Measurements from ENCODE around the gene ZSCAN5B. TPM values are rescaled to one million over a fixed set of nuclear protein-coding genes. Genes with fewer than 3 reads are reported as not detected.
A peak's percentile ranks its signal among the peaks of the same experiment; 100 is the strongest.

ZSCAN5B gene
- total RNA-seq, 2 donors from 2014 or later, result 1.9 TPM; not detected in 1

GRCh38 chr19:56146904-56147303, 50.7 kb downstream of the ZSCAN5B start:
- TF ChIP-seq CTCF (IDR thresholded peaks at IDR 0.05) (no peak), POLR2A (IDR thresholded peaks at IDR 0.05) (no peak), POLR2AphosphoS5 (IDR thresholded peaks at IDR 0.05) (no peak)
- Histone ChIP-seq H3K4me3 (no peak overlapping the region), H3K4me1 (replicated peaks) (peaks cover 17% of the 10 kb centered on the region), H3K36me3 (no peaks in the 10 kb centered on the region), H3K9me3 (no peaks in the 10 kb centered on the region), H3K27ac (no peak overlapping the region), H3K27me3 (replicated peaks; ENCODE audit: insufficient read depth) (no peaks in the 10 kb centered on the region)
- DNase-seq (ENCODE audit: low spot score), result no peak
- intact Hi-C loops (cut with DNase I), result no loop called here
- WGBS, result 93% methylated on average over 26 of the region's 31 CpGs

GRCh38 chr19:56145698-56146097, 51.9 kb downstream of the ZSCAN5B start:
- intact Hi-C loops (cut with DNase I), result no loop called here
- TF ChIP-seq CTCF (IDR thresholded peaks at IDR 0.05), result no peak
- no peak for TF ChIP-seq POLR2A (IDR thresholded peaks at IDR 0.05)
- TF ChIP-seq POLR2AphosphoS5 (IDR thresholded peaks at IDR 0.05), result no peak
- H3K4me1 ChIP-seq (replicated peaks), result peaks cover 19% of the 10 kb centered on the region

GRCh38 chr19:56144831-56145230, 52.8 kb downstream of the ZSCAN5B start:
- H3K4me1 ChIP-seq (replicated peaks), result peaks cover 19% of the 10 kb centered on the region
- no peak for TF ChIP-seq POLR2AphosphoS5 (IDR thresholded peaks at IDR 0.05)
- TF ChIP-seq CTCF (IDR thresholded peaks at IDR 0.05), result no peak
- H3K36me3 ChIP-seq, result no peaks in the 10 kb centered on the region
- H3K9me3 ChIP-seq, result no peaks in the 10 kb centered on the region
- H3K27me3 ChIP-seq (replicated peaks; ENCODE audit: insufficient read depth), result no peaks in the 10 kb centered on the region
- H3K4me3 ChIP-seq, result no peak overlapping the region
- no peak for DNase-seq (ENCODE audit: low spot score)
- intact Hi-C loops (cut with DNase I), result no loop called here
- no peak overlapping the region for H3K27ac ChIP-seq
- 92% methylated on average over 12 of the region's 12 CpGs for WGBS

More at GRCh38 chr19:56145698-56146097, 51.9 kb downstream of the ZSCAN5B start:
- DNase-seq (ENCODE audit: low spot score), result no peak
- no peaks in the 10 kb centered on the region for H3K27me3 ChIP-seq (replicated peaks; ENCODE audit: insufficient read depth)
- peak overlapping the region in 1 of 2 donors; percentile 30 for H3K27ac ChIP-seq
- H3K36me3 ChIP-seq, result no peaks in the 10 kb centered on the region
- 86% methylated on average over 10 of the region's 10 CpGs for WGBS
- H3K9me3 ChIP-seq, result no peaks in the 10 kb centered on the region
- H3K4me3 ChIP-seq, result no peak overlapping the region

- no peak overlapping the region for H3K27ac ChIP-seq
- no peaks in the 10 kb centered on the region for H3K27me3 ChIP-seq (replicated peaks; ENCODE audit: insufficient read depth)
- no peaks in the 10 kb centered on the region for H3K36me3 ChIP-seq
- intact Hi-C loops (cut with DNase I), result no loop called here
- 57% methylated on average over 6 of the region's 6 CpGs for WGBS
- peaks cover 19% of the 10 kb centered on the region for H3K4me1 ChIP-seq (replicated peaks)
- no peak for DNase-seq (ENCODE audit: low spot score)
- no peaks in the 10 kb centered on the region for H3K9me3 ChIP-seq
- H3K4me3 ChIP-seq, result no peak overlapping the region
- TF ChIP-seq POLR2AphosphoS5 (IDR thresholded peaks at IDR 0.05), result no peak
- no peak for TF ChIP-seq CTCF (IDR thresholded peaks at IDR 0.05)
- TF ChIP-seq POLR2A (IDR thresholded peaks at IDR 0.05), result no peak
Observed at GRCh38 chr19:56144376-56144775, 53.2 kb downstream of the ZSCAN5B start.

- 77% methylated on average over 4 of the region's 4 CpGs for WGBS
- intact Hi-C loops (cut with DNase I), result no loop called here
- no peak for DNase-seq (ENCODE audit: low spot score)
Observed at GRCh38 chr19:56142897-56143434, 54.6 kb downstream of the ZSCAN5B start.

More at GRCh38 chr19:56142897-56143434, 54.6 kb downstream of the ZSCAN5B start:
- peak overlapping the region; percentile 91 to 96 for H3K27ac ChIP-seq
- no peak for TF ChIP-seq POLR2AphosphoS5 (IDR thresholded peaks at IDR 0.05)
- TF ChIP-seq POLR2A (IDR thresholded peaks at IDR 0.05), result no peak
- no peak for TF ChIP-seq CTCF (IDR thresholded peaks at IDR 0.05)
- H3K36me3 ChIP-seq, result no peaks in the 10 kb centered on the region
- peak overlapping the region in 1 of 2 donors; percentile 57 for H3K4me3 ChIP-seq
- no peaks in the 10 kb centered on the region for H3K27me3 ChIP-seq (replicated peaks; ENCODE audit: insufficient read depth)
- no peaks in the 10 kb centered on the region for H3K9me3 ChIP-seq
- peaks cover 19% of the 10 kb centered on the region for H3K4me1 ChIP-seq (replicated peaks)

Measured in prostate gland (tissue), 2 donors.